ENCODE data around the gene DIPK1B. TPM values are rescaled to one million over a fixed set of nuclear protein-coding genes. Genes with fewer than 3 reads are reported as not detected.
A peak's percentile ranks its signal among the peaks of the same experiment; 100 is the strongest.

Gene DIPK1B
- total RNA-seq, 1 experiment from 2014 or later = not detected

- Mint-ChIP-seq H3K4me3 (ENCODE audit: unreplicated experiment) (no peak overlapping the region), H3K27me3 (ENCODE audit: insufficient read depth, unreplicated experiment) (no peaks in the 10 kb centered on the region), H3K9me3 (ENCODE audit: unreplicated experiment) (no peaks in the 10 kb centered on the region), H3K4me1 (ENCODE audit: insufficient read depth, unreplicated experiment) (no peaks in the 10 kb centered on the region), H3K27ac (ENCODE audit: low read depth, unreplicated experiment) (no peak overlapping the region), H3K36me3 (ENCODE audit: insufficient read depth, unreplicated experiment) (peaks cover 13% of the 10 kb centered on the region)
- BruUV-seq (replicated peaks) = no TSS peak
- intact Hi-C loops (cut with micrococcal nuclease) = no loop called here
- POLR2A ChIA-PET = interaction anchor here (0.7 to 1.2 kb wide), 3 partner anchors 14 to 335 kb away, joined by 3 to 4 read pairs (median 4); no protein-coding TSS in a partner anchor
- no peak for DNase-seq (ENCODE audit: unreplicated experiment)
- CTCF ChIA-PET = interaction anchor here (0.7 to 3.4 kb wide), 9 partner anchors 8 to 283 kb away, joined by 3 to 22 read pairs (median 3); no protein-coding TSS in a partner anchor
- TF ChIP-seq, protein P1, sequence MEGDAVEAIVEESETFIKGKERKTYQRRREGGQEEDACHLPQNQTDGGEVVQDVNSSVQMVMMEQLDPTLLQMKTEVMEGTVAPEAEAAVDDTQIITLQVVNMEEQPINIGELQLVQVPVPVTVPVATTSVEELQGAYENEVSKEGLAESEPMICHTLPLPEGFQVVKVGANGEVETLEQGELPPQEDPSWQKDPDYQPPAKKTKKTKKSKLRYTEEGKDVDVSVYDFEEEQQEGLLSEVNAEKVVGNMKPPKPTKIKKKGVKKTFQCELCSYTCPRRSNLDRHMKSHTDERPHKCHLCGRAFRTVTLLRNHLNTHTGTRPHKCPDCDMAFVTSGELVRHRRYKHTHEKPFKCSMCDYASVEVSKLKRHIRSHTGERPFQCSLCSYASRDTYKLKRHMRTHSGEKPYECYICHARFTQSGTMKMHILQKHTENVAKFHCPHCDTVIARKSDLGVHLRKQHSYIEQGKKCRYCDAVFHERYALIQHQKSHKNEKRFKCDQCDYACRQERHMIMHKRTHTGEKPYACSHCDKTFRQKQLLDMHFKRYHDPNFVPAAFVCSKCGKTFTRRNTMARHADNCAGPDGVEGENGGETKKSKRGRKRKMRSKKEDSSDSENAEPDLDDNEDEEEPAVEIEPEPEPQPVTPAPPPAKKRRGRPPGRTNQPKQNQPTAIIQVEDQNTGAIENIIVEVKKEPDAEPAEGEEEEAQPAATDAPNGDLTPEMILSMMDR (IDR thresholded peaks at IDR 0.05; ENCODE audit: unreplicated experiment) = no peak
These were observed 39.8 kb upstream of the DIPK1B start for GRCh38 chr9:136672431-136673087.

DNA sequence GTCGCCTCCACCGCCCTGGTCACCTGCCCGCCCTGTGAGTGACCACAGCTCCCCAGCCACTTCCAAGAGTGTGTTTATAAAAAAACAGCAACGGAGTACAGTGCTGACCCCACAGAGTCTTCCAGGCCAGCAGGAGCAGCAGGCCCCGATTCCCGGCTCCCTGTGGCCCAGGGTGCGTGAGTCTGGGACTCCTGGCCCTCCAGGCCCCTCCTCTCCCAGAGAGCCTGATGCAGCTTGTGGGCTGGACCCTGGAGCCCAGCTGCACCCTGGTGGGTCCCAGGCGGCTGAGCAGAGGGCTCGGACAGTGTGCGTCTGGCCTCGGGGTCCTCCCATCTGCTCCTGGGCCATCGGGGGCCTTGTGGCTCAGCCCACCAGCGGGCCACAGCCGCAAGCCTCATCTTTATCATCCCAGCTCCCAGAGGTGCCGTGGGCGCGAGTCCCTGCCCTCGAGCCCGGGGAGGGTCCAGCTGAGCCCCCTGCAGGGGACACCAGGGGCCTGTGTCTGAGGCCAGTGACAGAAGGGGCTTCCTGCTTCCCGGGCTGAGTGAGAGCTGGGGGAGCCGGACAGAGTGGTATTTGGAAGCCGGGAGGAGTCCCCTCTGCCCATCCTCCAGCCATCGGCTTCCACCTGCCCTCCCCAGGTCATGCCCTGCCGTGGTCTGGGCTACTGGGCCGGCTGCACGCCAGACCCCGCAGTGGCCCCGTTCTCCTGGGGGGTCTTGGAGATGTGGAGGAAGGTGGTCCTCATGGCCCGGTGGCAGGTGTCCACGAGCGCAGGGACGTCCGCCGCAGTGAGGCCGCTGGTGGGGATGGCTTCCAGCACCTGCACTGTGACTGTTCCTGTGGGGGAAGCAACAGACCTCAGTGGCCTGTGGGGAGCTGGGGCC lies 39.0 kb upstream of the DIPK1B start:
- no peaks in the 10 kb centered on the region for H3K27me3 Mint-ChIP-seq (ENCODE audit: insufficient read depth, unreplicated experiment)
- POLR2A ChIA-PET = interaction anchor here (0.9 to 1.2 kb wide), 2 partner anchors 13 to 55 kb away, joined by 3 to 4 read pairs; no protein-coding TSS in a partner anchor
- H3K27ac Mint-ChIP-seq (ENCODE audit: low read depth, unreplicated experiment) = no peak overlapping the region

GRCh38 chr9:136673975-136674785 lies 38.2 kb upstream of the DIPK1B start:
- H3K4me1 Mint-ChIP-seq (ENCODE audit: insufficient read depth, unreplicated experiment) = no peaks in the 10 kb centered on the region
- TF ChIP-seq, protein P1 (IDR thresholded peaks at IDR 0.05; ENCODE audit: unreplicated experiment) = no peak
- no peak overlapping the region for H3K4me3 Mint-ChIP-seq (ENCODE audit: unreplicated experiment)
- ChIA-PET POLR2A (interaction anchor here (0.6 to 1.0 kb wide), 2 partner anchors 13 to 19 kb away, joined by 3 read pairs; partner anchors contain the start of gene AGPAT2), CTCF (interaction anchor here (0.6 to 3.4 kb wide), 6 partner anchors 9 to 1276 kb away, joined by 3 to 22 read pairs (median 4); no protein-coding TSS in a partner anchor)
- no peaks in the 10 kb centered on the region for H3K27me3 Mint-ChIP-seq (ENCODE audit: insufficient read depth, unreplicated experiment)
- H3K36me3 Mint-ChIP-seq (ENCODE audit: insufficient read depth, unreplicated experiment) = peaks cover 13% of the 10 kb centered on the region
- H3K27ac Mint-ChIP-seq (ENCODE audit: low read depth, unreplicated experiment) = no peak overlapping the region
- no peaks in the 10 kb centered on the region for H3K9me3 Mint-ChIP-seq (ENCODE audit: unreplicated experiment)
- intact Hi-C loops (cut with micrococcal nuclease) = no loop called here
- no peak for DNase-seq (ENCODE audit: unreplicated experiment)
- no TSS peak for BruUV-seq (replicated peaks)

More for the DNA sequence above, 39.0 kb upstream of the DIPK1B start:
- Mint-ChIP-seq H3K36me3 (ENCODE audit: insufficient read depth, unreplicated experiment) (peaks cover 13% of the 10 kb centered on the region), H3K4me1 (ENCODE audit: insufficient read depth, unreplicated experiment) (no peaks in the 10 kb centered on the region), H3K4me3 (ENCODE audit: unreplicated experiment) (no peak overlapping the region), H3K9me3 (ENCODE audit: unreplicated experiment) (no peaks in the 10 kb centered on the region)
- intact Hi-C loops (cut with micrococcal nuclease) = no loop called here
- DNase-seq (ENCODE audit: unreplicated experiment) = no peak
- TSS peak; percentile 73 for BruUV-seq (replicated peaks)
- CTCF ChIA-PET = interaction anchor here (0.6 to 3.4 kb wide), 5 partner anchors 9 to 21 kb away, joined by 3 to 22 read pairs (median 3); no protein-coding TSS in a partner anchor
- TF ChIP-seq, protein P1 (IDR thresholded peaks at IDR 0.05; ENCODE audit: unreplicated experiment) = no peak

Data from MCF 10A (cell line).